ENCODE measurements around the gene DLEC1.

Gene DLEC1

GRCh38 chr3:38098376-38098723 lies 59.3 kb downstream of the DLEC1 start:
- DNase-seq (ENCODE audit: low read depth): no peak
- TF ChIP-seq CTCF (IDR thresholded peaks at IDR 0.05; ENCODE audit: control insufficient read depth, insufficient read depth, low read depth, low read length, missing control alignments): no peak
- no peak overlapping the region for H3K4me3 ChIP-seq (ENCODE audit: control insufficient read depth, low read depth, low read length)

- H3K4me3 ChIP-seq (ENCODE audit: control insufficient read depth, low read depth, low read length): no peak overlapping the region
- TF ChIP-seq CTCF (IDR thresholded peaks at IDR 0.05; ENCODE audit: control insufficient read depth, insufficient read depth, low read depth, low read length, missing control alignments): no peak
- DNase-seq (ENCODE audit: low read depth): no peak
Measured at GRCh38 chr3:38099518-38099917, 60.5 kb downstream of the DLEC1 start.

GRCh38 chr3:38100498-38100897 lies 61.5 kb downstream of the DLEC1 start:
- H3K4me3 ChIP-seq (ENCODE audit: control insufficient read depth, low read depth, low read length): no peak overlapping the region
- no peak for TF ChIP-seq CTCF (IDR thresholded peaks at IDR 0.05; ENCODE audit: control insufficient read depth, insufficient read depth, low read depth, low read length, missing control alignments)
- DNase-seq (ENCODE audit: low read depth): no peak

GRCh38 chr3:38101811-38102443 lies 62.9 kb downstream of the DLEC1 start:
- no peak overlapping the region for H3K4me3 ChIP-seq (ENCODE audit: control insufficient read depth, low read depth, low read length)
- no peak for DNase-seq (ENCODE audit: low read depth)
- TF ChIP-seq CTCF (IDR thresholded peaks at IDR 0.05; ENCODE audit: control insufficient read depth, insufficient read depth, low read depth, low read length, missing control alignments): no peak

- no peak for DNase-seq (ENCODE audit: low read depth)
- no peak overlapping the region for H3K4me3 ChIP-seq (ENCODE audit: control insufficient read depth, low read depth, low read length)
Measured at GRCh38 chr3:38102444-38102814, 63.4 kb downstream of the DLEC1 start.

GRCh38 chr3:38105525-38105924 lies 66.5 kb downstream of the DLEC1 start:
- no peak overlapping the region for H3K4me3 ChIP-seq (ENCODE audit: control insufficient read depth, low read depth, low read length)
- TF ChIP-seq CTCF (IDR thresholded peaks at IDR 0.05; ENCODE audit: control insufficient read depth, insufficient read depth, low read depth, low read length, missing control alignments): no peak
- DNase-seq (ENCODE audit: low read depth): no peak

More at GRCh38 chr3:38102444-38102814, 63.4 kb downstream of the DLEC1 start:
- TF ChIP-seq CTCF (IDR thresholded peaks at IDR 0.05; ENCODE audit: control insufficient read depth, insufficient read depth, low read depth, low read length, missing control alignments): no peak

Measured in AG09309 (cell line).